ENCODE measurements around the gene ATF7. TPM values are rescaled to one million over a fixed set of nuclear protein-coding genes. Genes with fewer than 3 reads are reported as not detected.

ATF7 gene
- total and polyA plus RNA-seq, 2 of the 13 experiments (the other 11 are each of a cell fraction or from before 2014, with no cell fraction given): 9.6 to 16.2 TPM

GRCh38 chr12:53538209-53538689, 87.9 kb downstream of the ATF7 start (continued):
- TF ChIP-seq ZBTB20 (CRISPR knock-in tag; IDR thresholded peaks at IDR 0.05; ENCODE audit: borderline replicate concordance, low read depth) (peak; percentile 69; the same call in 1 of the 2 replicates), HDAC1 (CRISPR knock-in tag; IDR thresholded peaks at IDR 0.05) (peak; percentile 78; the same call in 1 of the 2 replicates), MED8 (CRISPR knock-in tag; IDR thresholded peaks at IDR 0.05; ENCODE audit: insufficient replicate concordance) (no peak), ZNF792 (CRISPR knock-in tag; IDR thresholded peaks at IDR 0.05) (peak; percentile 78; the same call in 1 of the 2 replicates), ATF7 (IDR thresholded peaks at IDR 0.05) (peak; percentile 75), ATF7 (CRISPR knock-in tag; IDR thresholded peaks at IDR 0.05) (peak; percentile 61; the same call in 1 of the 2 replicates), ZNF772 (CRISPR knock-in tag; IDR thresholded peaks at IDR 0.05) (no peak), ZNF790 (CRISPR knock-in tag; IDR thresholded peaks at IDR 0.05; ENCODE audit: borderline replicate concordance) (no peak), TSC22D2 (CRISPR knock-in tag; IDR thresholded peaks at IDR 0.05; ENCODE audit: borderline replicate concordance) (0 out of 2 replicates have a peak, but pooled peaks have one; percentile 22), ZNF280D (CRISPR knock-in tag; IDR thresholded peaks at IDR 0.05) (peak; percentile 76; the same call in 1 of the 2 replicates), ZNF362 (CRISPR knock-in tag; IDR thresholded peaks at IDR 0.05; ENCODE audit: borderline replicate concordance) (no peak), SP5 (CRISPR knock-in tag; IDR thresholded peaks at IDR 0.05; ENCODE audit: borderline replicate concordance, low read depth) (no peak; the same call in 1 of the 2 replicates), HOXD1 (CRISPR knock-in tag; IDR thresholded peaks at IDR 0.05) (peak; percentile 87), NAIF1 (CRISPR knock-in tag; IDR thresholded peaks at IDR 0.05; ENCODE audit: borderline replicate concordance) (no peak), ZNF264 (CRISPR knock-in tag; IDR thresholded peaks at IDR 0.05) (peak; percentile 59; the same call in 1 of the 2 replicates), ZBED4 (CRISPR knock-in tag; IDR thresholded peaks at IDR 0.05; ENCODE audit: borderline replicate concordance) (no peak)
- TF ChIP-seq, protein P1, sequence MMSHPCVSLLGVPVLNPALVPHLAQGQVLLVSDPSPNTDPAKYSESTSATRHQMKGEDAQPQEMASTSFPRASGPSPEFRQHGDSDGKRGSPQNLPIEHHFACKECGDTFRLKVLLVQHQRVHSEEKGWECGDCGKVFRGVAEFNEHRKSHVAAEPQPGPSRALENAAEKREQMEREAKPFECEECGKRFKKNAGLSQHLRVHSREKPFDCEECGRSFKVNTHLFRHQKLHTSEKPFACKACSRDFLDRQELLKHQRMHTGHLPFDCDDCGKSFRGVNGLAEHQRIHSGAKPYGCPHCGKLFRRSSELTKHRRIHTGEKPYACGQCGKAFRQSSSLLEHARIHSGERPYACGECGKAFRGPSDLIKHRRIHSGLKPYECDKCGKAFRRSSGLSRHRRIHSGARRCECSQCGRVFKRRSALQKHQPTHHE (CRISPR knock-in tag; IDR thresholded peaks at IDR 0.05; ENCODE audit: borderline replicate concordance): no peak
- TF ChIP-seq, protein P2, sequence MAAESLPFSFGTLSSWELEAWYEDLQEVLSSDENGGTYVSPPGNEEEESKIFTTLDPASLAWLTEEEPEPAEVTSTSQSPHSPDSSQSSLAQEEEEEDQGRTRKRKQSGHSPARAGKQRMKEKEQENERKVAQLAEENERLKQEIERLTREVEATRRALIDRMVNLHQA (CRISPR knock-in tag; IDR thresholded peaks at IDR 0.05): no peak; the same call in 1 of the 2 replicates
- TF ChIP-seq, protein P3, sequence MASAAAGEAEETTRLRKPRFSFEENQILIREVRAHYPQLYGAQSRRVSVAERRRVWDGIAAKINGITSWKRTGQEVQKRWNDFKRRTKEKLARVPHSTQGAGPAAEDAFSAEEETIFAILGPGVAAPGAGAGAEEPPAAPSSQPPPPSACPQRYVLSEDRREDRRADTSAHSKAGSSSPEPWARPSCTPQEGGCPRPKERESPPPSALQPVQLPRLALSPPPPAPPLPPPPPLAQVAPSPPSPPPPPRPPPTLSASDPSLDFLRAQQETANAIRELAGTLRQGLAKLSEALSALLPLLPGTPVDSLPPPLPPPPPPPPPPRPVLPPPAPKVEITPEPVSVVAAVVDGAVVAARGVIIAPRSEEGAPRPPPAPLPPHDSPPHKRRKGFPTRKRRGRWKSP (CRISPR knock-in tag; IDR thresholded peaks at IDR 0.05): peak; percentile 65; the same call in 1 of the 2 replicates

Data from HepG2 (cell line).